CD4-positive, alpha-beta memory T cell (primary cell): ENCODE data around the gene FNBP1L. TPM values are rescaled to one million over a fixed set of nuclear protein-coding genes. Genes with fewer than 3 reads are reported as not detected.

Experiments
- CTCF ChIA-PET: fragments of 350-600 bp; sonication (Branson Sonifier 250); formaldehyde crosslinking; loops from one replicate; lab custom pipeline; 2021; ENCODE audit warnings: inconsistent platforms; ENCODE audit not compliant: partially characterized antibody; lab: Charles Lee
- POLR2A ChIA-PET: fragments of 350-600 bp; sonication (Branson Sonifier 250); formaldehyde crosslinking; loops from one replicate; lab custom pipeline; 2021; ENCODE audit not compliant: partially characterized antibody; lab: Charles Lee
- DNase-seq, 5 donors: peaks; one replicate each; pipeline versions ENCODE4 v3.0.0 to v3.0.0-alpha.2; 2020 to 2022; ENCODE audit warnings: mixed read lengths in 1 of 5
- H3K27ac ChIP-seq: one replicate; pipeline ENCODE4 v1.7.0; 2013; ENCODE audit warnings: low read depth, low read length
- H3K27me3 ChIP-seq: 2 replicates; pipeline ENCODE4 v1.7.0; 2013; ENCODE audit warnings: mild to moderate bottlenecking, low read length, moderate library complexity; ENCODE audit not compliant: insufficient read depth
- H3K36me3 ChIP-seq: 2 replicates; pipeline ENCODE4 v1.7.0; 2013; ENCODE audit warnings: mild to moderate bottlenecking, low read length, moderate library complexity; ENCODE audit not compliant: insufficient read depth
- H3K4me1 ChIP-seq: 2 replicates; pipeline ENCODE4 v1.7.0; 2013; ENCODE audit warnings: mild to moderate bottlenecking, low read length, moderate library complexity; ENCODE audit not compliant: insufficient read depth
- H3K4me3 ChIP-seq, 2 donors: one replicate each; pipeline ENCODE4 v1.7.0; 2013; ENCODE audit warnings: low read length in 2 of 2, mild to moderate bottlenecking in 1 of 2
- H3K9me3 ChIP-seq, 2 donors: one replicate each; pipeline ENCODE4 v1.7.0; 2013; ENCODE audit warnings: low read length in 2 of 2, control low read depth in 1 of 2; ENCODE audit not compliant: control insufficient read depth in 1 of 2
- H3K27ac Mint-ChIP-seq, 7 donors: one replicate each; pipeline ENCODE4 v1.8.0; 2020 to 2021; ENCODE audit warnings: mixed read lengths in 7 of 7, mild to moderate bottlenecking in 6 of 7, inconsistent platforms in 3 of 7, moderate library complexity in 3 of 7
- H3K27me3 Mint-ChIP-seq, 2 donors: one replicate each; pipeline ENCODE4 v1.8.0; 2020 to 2021; ENCODE audit warnings: mixed read lengths in 2 of 2
- H3K36me3 Mint-ChIP-seq, 2 donors: one replicate each; pipeline ENCODE4 v1.8.0; 2020 to 2021; ENCODE audit warnings: mixed read lengths in 2 of 2, inconsistent platforms in 1 of 2, mild to moderate bottlenecking in 1 of 2
- H3K4me1 Mint-ChIP-seq, 4 donors: one replicate each; pipeline ENCODE4 v1.8.0; 2020 to 2021; ENCODE audit warnings: mixed read lengths in 4 of 4, mild to moderate bottlenecking in 1 of 4
- H3K4me3 Mint-ChIP-seq, 8 donors: one replicate each; pipeline ENCODE4 v1.8.0; 2020 to 2021; ENCODE audit warnings: mixed read lengths in 8 of 8, mild to moderate bottlenecking in 7 of 8, moderate library complexity in 6 of 8, inconsistent platforms in 3 of 8
- H3K9me3 Mint-ChIP-seq, 8 donors: one replicate each; pipeline ENCODE4 v1.8.0; 2020 to 2021; ENCODE audit warnings: mixed read lengths in 8 of 8, mild to moderate bottlenecking in 5 of 8, inconsistent platforms in 3 of 8, moderate library complexity in 1 of 8
- intact Hi-C: fragments of 100-400 bp; cut with micrococcal nuclease; formaldehyde crosslinking; loops from one replicate; pipeline ENCODE4 v1.15.1; 2023
- polyA plus RNA-seq, 2 donors: library from polyadenylated mRNA; unstranded; fragments of 300-500 nt; fragmentation: Illumina TruSeq; gene quantifications; one replicate each; pipeline ENCODE4 v1.2.3, GENCODE V29; 2021
- total RNA-seq, 2 experiments: library from RNA; stranded (reverse); gene quantifications; one replicate each; pipeline ENCODE4 v1.2.3, GENCODE V29; 2021

The FNBP1L gene
- total and polyA plus RNA-seq, 4 experiments from 2014 or later = 0.53 to 2.2 (median 1.6) TPM

DNA sequence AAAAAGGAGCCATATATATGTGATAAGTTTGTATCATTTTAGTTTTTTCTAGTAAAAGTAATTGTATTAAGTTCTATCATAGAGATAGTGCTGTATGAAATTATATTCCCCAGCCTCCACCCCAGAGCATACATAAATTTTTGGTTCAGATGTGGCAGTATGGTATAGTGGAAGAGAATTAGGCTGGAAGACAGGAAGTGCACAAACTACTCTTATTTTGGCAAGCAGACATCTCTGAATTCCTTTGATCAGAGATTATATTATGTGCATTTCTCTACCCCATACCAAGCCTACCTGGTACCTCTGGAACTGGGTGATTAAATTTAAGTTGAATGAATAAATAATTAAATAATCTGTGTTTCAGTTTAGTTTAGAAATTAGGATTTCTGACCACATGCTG lies 55.9 kb downstream of the FNBP1L start:
- Mint-ChIP-seq H3K27me3 (peaks cover 1% of the 10 kb centered on the region in 2 donors), H3K36me3 (peaks cover 0 to 9% of the 10 kb centered on the region in 2 donors), H3K9me3 (peaks cover 0 to 2% (median 0%) of the 10 kb centered on the region in 8 donors), H3K4me1 (peaks cover 0 to 3% (median 1%) of the 10 kb centered on the region in 4 donors), H3K27ac (no peak overlapping the region), H3K4me3 (no peak overlapping the region)
- intact Hi-C loops = no loop called here
- Histone ChIP-seq H3K9me3 (no peaks in the 10 kb centered on the region), H3K27ac (no peak overlapping the region), H3K4me3 (no peak overlapping the region), H3K27me3 (no peaks in the 10 kb centered on the region), H3K4me1 (no peaks in the 10 kb centered on the region), H3K36me3 (no peaks in the 10 kb centered on the region)
- ChIA-PET POLR2A (no interaction called here), CTCF (no interaction called here)
- no peak for DNase-seq

DNA sequence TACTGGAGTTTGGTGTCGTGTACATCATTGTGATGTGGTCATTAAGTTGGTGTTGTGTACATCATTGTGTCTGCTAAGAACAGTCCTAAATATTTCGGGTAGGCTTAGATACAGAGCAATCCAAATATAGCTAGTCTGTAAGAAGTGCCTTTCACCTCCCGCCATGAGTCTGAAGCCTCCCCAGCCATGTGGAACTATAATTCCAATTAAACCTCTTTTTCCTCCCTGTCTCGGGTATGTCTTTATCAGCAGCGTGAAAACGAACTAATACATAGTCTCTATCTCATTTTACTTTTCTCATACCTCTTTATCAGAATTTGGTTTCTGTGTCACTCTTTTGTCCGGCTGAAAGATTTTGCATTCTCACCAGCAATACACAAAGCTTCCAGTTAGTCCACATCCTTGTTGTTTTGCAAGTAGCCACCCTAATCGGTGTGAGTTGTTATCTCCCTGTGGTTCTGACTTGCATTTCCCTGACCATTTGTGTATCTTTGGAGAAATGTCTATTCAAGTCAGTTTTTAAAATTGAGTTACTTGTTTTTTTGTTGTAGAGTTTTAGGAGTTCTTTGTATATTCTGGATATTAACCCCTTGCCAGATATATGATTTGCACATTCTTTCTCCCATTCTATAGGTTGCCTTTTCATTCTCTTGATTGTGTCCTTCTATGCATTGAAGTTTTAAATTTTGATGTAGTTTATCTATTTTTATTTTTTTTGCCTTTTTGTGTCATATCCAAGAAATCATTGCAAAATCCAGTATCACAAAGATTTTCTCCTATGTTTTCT lies 56.5 kb downstream of the FNBP1L start:
- peaks cover 1% of the 10 kb centered on the region in 2 donors for H3K27me3 Mint-ChIP-seq
- Histone ChIP-seq H3K27me3 (no peaks in the 10 kb centered on the region), H3K4me3 (no peak overlapping the region), H3K27ac (no peak overlapping the region), H3K9me3 (no peaks in the 10 kb centered on the region), H3K36me3 (no peaks in the 10 kb centered on the region), H3K4me1 (no peaks in the 10 kb centered on the region)
- peak overlapping the region in 1 of 7 donors; percentile 49 for H3K27ac Mint-ChIP-seq
- ChIA-PET POLR2A (no interaction called here), CTCF (no interaction called here)
- H3K4me1 Mint-ChIP-seq = peaks cover 0 to 8% (median 4%) of the 10 kb centered on the region in 4 donors
- intact Hi-C loops = no loop called here
- peaks cover 0 to 6% (median 0%) of the 10 kb centered on the region in 8 donors for H3K9me3 Mint-ChIP-seq
- peaks cover 0 to 9% of the 10 kb centered on the region in 2 donors for H3K36me3 Mint-ChIP-seq
- peak overlapping the region in 1 of 8 donors; percentile 17 for H3K4me3 Mint-ChIP-seq
- DNase-seq = no peak

DNA sequence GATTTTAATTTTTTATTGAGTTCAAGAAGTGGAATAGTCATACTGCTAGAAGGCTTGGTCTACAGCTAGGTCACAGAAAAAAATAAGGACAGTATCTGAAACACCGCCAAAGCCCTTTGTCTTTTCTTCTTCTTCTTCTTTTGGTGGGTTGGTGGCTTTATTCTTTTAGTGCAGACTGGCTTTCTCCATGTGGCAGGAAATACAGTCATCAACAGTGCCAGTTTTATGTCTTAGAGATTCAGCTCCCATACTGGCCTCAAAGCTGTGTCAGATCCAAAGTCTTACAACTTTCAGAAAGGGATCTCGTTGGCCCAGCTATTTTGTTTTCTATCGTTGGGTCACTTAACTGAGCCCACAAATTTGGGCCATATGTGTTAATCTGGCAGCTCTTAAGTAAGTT lies 58.2 kb downstream of the FNBP1L start:
- Mint-ChIP-seq H3K9me3 (peaks cover 0 to 9% (median 0%) of the 10 kb centered on the region in 8 donors), H3K27me3 (peaks cover 1% of the 10 kb centered on the region in 2 donors), H3K4me1 (peaks cover 0 to 10% (median 5%) of the 10 kb centered on the region in 4 donors), H3K4me3 (no peak overlapping the region), H3K27ac (no peak overlapping the region), H3K36me3 (peaks cover 0 to 6% of the 10 kb centered on the region in 2 donors)
- ChIA-PET POLR2A (no interaction called here), CTCF (interaction anchor here (1.1 kb wide), 1 partner anchor 11 kb away, joined by 3 read pairs; no protein-coding TSS in a partner anchor)
- no peak for DNase-seq
- Histone ChIP-seq H3K9me3 (no peaks in the 10 kb centered on the region), H3K27me3 (no peaks in the 10 kb centered on the region), H3K4me3 (no peak overlapping the region), H3K4me1 (no peaks in the 10 kb centered on the region), H3K27ac (no peak overlapping the region), H3K36me3 (no peaks in the 10 kb centered on the region)
- intact Hi-C loops = no loop called here

DNA sequence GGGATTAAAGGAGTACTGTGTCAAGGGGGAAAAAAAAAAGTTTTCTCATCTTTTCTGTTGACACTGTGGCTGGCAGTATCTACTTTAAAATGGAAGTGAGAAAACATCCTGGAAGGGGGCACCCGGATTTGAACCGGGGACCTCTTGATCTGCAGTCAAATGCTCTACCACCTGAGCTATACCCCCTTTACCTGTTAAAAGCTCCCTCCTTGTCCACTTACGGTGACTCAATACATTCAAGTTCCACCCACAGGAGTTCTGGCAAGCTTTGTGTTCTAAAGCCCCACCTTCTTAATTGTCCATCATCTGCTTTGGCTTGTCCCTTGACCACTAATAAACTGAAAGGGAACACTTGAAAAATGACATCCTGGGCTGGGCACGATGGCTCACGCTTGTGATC lies 68.2 kb downstream of the FNBP1L start:
- H3K27ac ChIP-seq = no peak overlapping the region
- no peaks in the 10 kb centered on the region for H3K27me3 ChIP-seq
- DNase-seq = no peak
- Mint-ChIP-seq H3K4me3 (no peak overlapping the region), H3K27me3 (no peaks in the 10 kb centered on the region), H3K4me1 (no peaks in the 10 kb centered on the region), H3K36me3 (no peaks in the 10 kb centered on the region), H3K9me3 (peaks cover 0 to 4% (median 0%) of the 10 kb centered on the region in 8 donors), H3K27ac (no peak overlapping the region)
- ChIA-PET CTCF (no interaction called here), POLR2A (no interaction called here)
- no peaks in the 10 kb centered on the region for H3K4me1 ChIP-seq
- H3K4me3 ChIP-seq = no peak overlapping the region
- intact Hi-C loops = no loop called here
- H3K9me3 ChIP-seq = no peaks in the 10 kb centered on the region
- no peaks in the 10 kb centered on the region for H3K36me3 ChIP-seq

DNA sequence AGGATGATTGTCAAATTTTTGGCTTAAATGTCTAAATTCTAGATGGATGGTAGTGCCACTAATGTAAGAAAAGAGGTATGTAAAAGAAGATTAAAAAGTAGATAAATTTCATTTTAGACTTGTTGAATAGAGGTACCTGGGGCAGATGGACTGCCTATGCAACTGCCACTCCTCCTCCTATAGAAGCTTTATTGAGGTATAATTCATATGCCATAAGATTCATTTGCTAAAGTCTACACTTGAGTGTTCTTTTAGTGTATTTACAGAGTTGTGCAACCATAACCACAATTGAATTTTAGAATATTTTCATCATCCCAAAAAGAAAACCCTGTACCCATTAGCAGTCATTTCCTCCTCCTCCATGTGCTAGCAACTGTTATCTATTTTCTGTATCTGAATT lies 70.6 kb downstream of the FNBP1L start:
- Mint-ChIP-seq H3K9me3 (peaks cover 0 to 3% (median 0%) of the 10 kb centered on the region in 8 donors), H3K36me3 (no peaks in the 10 kb centered on the region), H3K4me1 (no peaks in the 10 kb centered on the region), H3K27ac (no peak overlapping the region), H3K27me3 (no peaks in the 10 kb centered on the region), H3K4me3 (no peak overlapping the region)
- Histone ChIP-seq H3K4me3 (no peak overlapping the region), H3K9me3 (no peaks in the 10 kb centered on the region), H3K36me3 (no peaks in the 10 kb centered on the region), H3K27me3 (no peaks in the 10 kb centered on the region), H3K4me1 (no peaks in the 10 kb centered on the region), H3K27ac (no peak overlapping the region)
- intact Hi-C loops = no loop called here
- CTCF ChIA-PET = no interaction called here
- no peak for DNase-seq
- POLR2A ChIA-PET = no interaction called here

DNA sequence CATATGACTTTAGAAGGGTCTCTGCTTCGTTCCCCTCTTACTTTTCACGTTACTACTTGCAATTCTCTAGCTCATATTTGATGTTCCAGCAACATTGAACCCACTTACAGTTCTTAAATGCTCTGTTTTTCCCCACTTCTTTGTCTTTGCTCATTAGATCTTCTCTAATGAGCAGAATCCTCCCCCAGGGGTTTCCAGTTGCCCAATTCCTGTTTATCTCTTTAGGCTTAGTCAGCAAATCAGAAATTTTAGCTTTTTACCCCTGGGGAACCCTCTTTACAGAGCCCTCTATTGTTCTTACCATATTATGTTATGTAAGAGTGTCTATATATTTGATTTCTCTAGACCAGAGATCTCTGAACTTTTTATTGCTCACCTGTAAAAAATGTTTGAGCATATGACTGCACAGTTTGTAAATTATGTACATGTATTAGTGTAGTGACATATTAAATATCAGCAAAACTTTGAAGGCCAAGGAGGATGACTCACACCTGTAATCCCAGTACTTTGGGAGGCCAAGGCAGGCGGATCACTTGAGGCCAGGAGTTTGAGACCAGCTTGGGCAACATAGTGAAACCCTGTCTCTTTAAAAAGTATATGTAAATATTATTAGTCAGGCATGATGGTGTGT lies 71.4 kb downstream of the FNBP1L start:
- no peaks in the 10 kb centered on the region for H3K36me3 ChIP-seq
- POLR2A ChIA-PET = no interaction called here
- peaks cover 0 to 2% (median 0%) of the 10 kb centered on the region in 8 donors for H3K9me3 Mint-ChIP-seq
- H3K27ac Mint-ChIP-seq = no peak overlapping the region
- intact Hi-C loops = no loop called here
- H3K9me3 ChIP-seq = no peaks in the 10 kb centered on the region
- DNase-seq = no peak
- H3K27ac ChIP-seq = no peak overlapping the region
- H3K4me3 ChIP-seq = no peak overlapping the region
- H3K36me3 Mint-ChIP-seq = no peaks in the 10 kb centered on the region
- H3K4me1 ChIP-seq = no peaks in the 10 kb centered on the region
- H3K4me1 Mint-ChIP-seq = no peaks in the 10 kb centered on the region
- no peaks in the 10 kb centered on the region for H3K27me3 Mint-ChIP-seq
- CTCF ChIA-PET = no interaction called here
- no peak overlapping the region for H3K4me3 Mint-ChIP-seq
- no peaks in the 10 kb centered on the region for H3K27me3 ChIP-seq

DNA sequence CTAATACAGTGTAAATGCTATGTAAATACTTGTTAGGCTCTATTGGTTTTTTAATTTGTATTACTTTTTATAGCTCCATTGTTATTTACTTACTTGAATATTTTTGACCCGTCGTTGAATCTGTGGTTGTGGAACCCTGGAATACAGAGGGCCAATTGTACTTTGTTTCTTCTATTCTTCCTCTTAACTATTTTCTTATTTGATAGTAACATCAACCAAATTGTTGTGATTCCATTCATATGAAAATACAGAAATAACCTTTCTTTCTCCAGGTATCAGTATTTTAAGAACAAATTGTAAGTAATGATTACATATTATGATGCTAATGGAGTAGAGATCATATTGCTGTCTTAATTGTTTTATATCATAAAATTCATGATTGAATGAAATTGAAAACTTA lies 73.7 kb downstream of the FNBP1L start:
- no peak overlapping the region for H3K27ac Mint-ChIP-seq
- Histone ChIP-seq H3K36me3 (no peaks in the 10 kb centered on the region), H3K4me3 (no peak overlapping the region), H3K9me3 (no peaks in the 10 kb centered on the region), H3K27me3 (no peaks in the 10 kb centered on the region), H3K27ac (no peak overlapping the region), H3K4me1 (no peaks in the 10 kb centered on the region)
- no peaks in the 10 kb centered on the region for H3K9me3 Mint-ChIP-seq
- DNase-seq = no peak
- peaks cover 0 to 2% of the 10 kb centered on the region in 2 donors for H3K27me3 Mint-ChIP-seq
- intact Hi-C loops = no loop called here
- ChIA-PET POLR2A (no interaction called here), CTCF (no interaction called here)
- H3K4me1 Mint-ChIP-seq = no peaks in the 10 kb centered on the region
- no peak overlapping the region for H3K4me3 Mint-ChIP-seq
- no peaks in the 10 kb centered on the region for H3K36me3 Mint-ChIP-seq
